LNCAP (cell line): ENCODE measurements around the gene ZNF284.

Experiments used
- TF ChIP-seq, protein P1 (sequence below): fragments of 450-650 bp; IDR thresholded peaks from 2 replicates; pipeline ENCODE4 v1.5.1; 2017; ENCODE audit warnings: mild to moderate bottlenecking

The ZNF284 gene

DNA sequence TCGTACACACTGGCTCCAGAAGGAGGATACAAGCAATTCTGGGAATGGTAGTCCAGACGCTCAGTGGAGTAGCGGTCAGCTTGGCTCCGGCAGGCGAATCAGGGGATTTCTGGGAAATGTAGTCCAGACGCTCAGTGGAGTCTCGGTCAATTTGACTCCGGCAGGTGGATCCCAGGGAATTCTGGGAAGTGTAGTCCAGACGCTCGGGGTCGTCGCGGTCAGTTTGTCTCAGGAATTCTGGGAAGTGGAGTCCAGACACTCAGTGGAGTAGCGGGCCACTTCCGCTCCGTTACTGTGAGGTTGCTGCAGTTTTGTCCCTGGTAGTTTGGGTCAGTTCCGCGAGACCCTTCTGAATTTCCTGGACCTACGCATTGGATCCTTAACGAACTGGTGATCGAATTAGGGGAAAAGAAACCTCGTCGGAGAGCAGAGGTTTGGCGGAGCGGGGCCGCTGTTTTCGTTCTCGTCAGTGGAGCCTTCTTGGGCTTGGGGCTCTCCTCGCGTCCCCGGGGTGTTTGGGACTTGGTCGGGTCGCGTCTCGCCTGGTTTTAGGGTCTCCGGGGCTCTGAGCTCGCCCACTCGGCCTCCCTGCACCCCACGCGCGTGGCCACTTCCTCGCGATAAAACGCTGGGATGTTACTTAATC is 41.3 kb downstream of the ZNF284 start, which contains the start of gene ZNF225:
Gene ZNF225 (plus strand): TSS at position 262 of the 646 bp plus-strand sequence. CDS start 2,429 bp downstream, outside the sequence.
- TF ChIP-seq, protein P1, sequence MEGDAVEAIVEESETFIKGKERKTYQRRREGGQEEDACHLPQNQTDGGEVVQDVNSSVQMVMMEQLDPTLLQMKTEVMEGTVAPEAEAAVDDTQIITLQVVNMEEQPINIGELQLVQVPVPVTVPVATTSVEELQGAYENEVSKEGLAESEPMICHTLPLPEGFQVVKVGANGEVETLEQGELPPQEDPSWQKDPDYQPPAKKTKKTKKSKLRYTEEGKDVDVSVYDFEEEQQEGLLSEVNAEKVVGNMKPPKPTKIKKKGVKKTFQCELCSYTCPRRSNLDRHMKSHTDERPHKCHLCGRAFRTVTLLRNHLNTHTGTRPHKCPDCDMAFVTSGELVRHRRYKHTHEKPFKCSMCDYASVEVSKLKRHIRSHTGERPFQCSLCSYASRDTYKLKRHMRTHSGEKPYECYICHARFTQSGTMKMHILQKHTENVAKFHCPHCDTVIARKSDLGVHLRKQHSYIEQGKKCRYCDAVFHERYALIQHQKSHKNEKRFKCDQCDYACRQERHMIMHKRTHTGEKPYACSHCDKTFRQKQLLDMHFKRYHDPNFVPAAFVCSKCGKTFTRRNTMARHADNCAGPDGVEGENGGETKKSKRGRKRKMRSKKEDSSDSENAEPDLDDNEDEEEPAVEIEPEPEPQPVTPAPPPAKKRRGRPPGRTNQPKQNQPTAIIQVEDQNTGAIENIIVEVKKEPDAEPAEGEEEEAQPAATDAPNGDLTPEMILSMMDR: no peak

DNA sequence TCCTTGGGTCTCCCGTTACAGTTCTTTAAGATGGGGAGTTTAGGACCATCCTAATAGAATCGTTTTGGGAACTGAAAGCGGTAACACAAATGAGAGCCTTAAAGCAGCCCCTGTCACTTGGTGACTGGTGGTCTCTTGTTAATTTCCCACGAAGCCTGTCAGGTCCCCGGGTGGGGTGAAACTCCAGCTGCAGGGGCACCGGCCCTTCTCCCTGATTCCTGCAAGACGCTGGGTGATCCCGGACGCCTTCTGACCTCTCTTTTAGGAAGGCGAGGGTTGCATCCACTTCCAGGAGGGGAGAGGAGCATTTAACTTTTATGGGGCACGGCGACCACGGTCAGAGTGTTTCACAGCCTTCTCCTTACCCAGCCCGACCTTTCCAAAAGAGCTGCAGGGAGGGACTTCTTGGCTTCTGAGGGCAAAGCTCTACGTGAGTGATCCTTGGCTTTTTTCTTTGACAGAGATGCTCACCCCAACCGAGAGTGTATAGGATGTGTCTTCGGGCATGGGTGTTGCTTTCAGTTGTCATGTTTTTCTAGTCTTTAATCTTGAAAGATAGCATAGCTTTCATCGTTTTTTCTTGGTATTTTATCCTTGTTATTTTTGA is 41.9 kb downstream of the ZNF284 start:
- TF ChIP-seq, protein P1: no peak

DNA sequence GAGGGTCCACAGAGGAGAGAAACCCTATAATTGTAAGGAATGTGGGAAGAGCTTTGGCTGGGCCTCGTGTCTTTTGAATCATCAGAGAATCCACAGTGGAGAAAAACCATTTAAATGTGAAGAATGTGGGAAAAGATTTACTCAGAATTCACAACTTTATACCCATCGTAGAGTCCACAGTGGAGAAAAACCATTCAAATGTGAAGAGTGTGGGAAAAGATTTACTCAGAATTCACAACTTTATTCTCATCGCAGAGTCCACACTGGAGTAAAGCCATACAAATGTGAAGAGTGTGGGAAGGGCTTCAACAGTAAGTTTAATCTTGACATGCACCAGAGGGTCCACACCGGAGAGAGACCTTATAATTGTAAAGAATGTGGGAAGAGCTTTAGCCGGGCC is 60.0 kb downstream of the ZNF284 start:
- TF ChIP-seq, protein P1: no peak
